Stimulated activated CD4-positive, alpha-beta T cell treated with anti-CD3 and anti-CD28 coated beads, Interleukin-2, amount 100 ng/mL, for 24 hours (primary cell): ENCODE results near the gene KNG1.

ENCODE experiments used
- DNase-seq, 2 donors: peaks; one replicate each; pipeline ENCODE4 v3.0.0-alpha.2; 2020

The KNG1 gene

DNA sequence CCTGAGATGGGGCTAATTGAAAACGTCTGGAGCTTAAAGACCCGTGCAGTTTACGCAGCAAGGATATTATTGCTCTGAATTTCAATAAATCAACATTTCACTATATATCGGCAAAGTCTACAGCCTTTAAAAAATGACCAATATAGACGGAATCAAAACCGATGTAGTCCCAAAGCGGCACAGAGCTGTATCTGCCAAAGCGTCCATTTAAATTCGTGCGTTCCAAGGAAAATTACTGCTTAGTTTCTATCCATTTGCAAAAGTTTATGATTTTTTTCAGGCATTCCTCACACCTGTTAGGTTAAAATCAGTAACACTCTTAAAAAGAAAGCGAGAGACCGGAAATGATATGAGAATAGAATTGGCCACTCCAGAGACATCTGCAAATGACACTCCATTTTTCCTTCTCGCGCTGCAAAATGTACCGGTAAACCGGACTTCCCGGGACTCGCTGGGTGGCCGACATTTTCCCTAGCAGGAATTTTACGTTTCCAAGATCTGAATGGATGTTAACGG lies 65.4 kb downstream of the KNG1 start:
- no peak for DNase-seq

GRCh38 chr3:186783058-186783730 lies 66.0 kb downstream of the KNG1 start, which contains the start of gene EIF4A2:
Gene EIF4A2 (plus strand): TSS chr3:186783577. CDS start chr3:186783611, 34 bp downstream.
- DNase-seq: peak; percentile 91 to 92

GRCh38 chr3:186783731-186784515 lies 66.8 kb downstream of the KNG1 start:
- peak; percentile 74 to 78 for DNase-seq

DNA sequence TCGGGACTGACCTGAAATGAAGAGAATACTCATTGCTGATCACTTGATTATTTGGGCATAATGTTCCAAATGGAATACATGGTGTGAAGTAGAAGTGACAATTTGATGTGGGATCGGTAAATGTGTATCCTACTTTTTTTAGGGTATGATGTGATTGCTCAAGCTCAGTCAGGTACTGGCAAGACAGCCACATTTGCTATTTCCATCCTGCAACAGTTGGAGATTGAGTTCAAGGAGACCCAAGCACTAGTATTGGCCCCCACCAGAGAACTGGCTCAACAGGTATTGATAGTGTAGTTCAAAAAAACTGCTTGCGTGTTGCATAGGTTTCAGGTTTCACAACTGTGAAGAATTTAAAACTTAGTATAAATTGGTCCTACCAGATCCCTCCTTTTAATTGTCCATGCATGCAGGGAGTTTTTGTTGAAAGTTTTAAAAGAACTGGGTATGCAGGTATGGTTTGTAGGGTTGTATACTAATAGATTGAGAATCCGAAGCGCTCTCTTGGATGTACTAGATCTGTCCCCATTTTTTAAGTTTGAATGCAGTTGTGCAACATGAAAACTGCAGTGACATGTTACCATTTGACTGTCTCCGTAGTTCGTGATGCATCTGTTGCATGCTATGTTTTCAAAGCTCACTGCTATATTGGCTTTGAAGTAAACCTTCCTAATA lies 67.8 kb downstream of the KNG1 start:
- DNase-seq: no peak

DNA sequence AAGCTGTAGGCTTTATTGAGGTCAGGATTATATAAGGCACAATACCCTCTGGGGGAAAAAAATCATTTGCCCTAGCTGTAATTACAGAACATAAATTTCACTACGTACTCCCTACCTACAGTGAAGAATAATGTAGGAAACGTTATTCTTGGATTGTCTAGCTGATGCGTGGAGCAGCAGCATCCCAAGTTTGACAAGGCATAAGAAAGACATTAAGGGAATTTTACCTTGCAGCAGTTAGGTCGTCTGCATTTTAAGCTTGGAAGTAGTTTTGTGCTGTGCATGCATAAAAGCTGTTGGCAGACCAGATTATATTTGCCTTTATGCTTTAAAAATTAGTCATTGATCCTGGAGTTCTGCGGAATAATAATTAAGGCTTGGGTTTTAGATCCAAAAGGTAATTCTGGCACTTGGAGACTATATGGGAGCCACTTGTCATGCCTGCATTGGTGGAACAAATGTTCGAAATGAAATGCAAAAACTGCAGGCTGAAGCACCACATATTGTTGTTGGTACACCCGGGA lies 68.4 kb downstream of the KNG1 start:
- no peak for DNase-seq

- no peak for DNase-seq
These were observed 69.8 kb downstream of the KNG1 start for GRCh38 chr3:186786922-186787321.

- DNase-seq: no peak
These were observed 70.7 kb downstream of the KNG1 start for GRCh38 chr3:186787642-186788481.

DNA sequence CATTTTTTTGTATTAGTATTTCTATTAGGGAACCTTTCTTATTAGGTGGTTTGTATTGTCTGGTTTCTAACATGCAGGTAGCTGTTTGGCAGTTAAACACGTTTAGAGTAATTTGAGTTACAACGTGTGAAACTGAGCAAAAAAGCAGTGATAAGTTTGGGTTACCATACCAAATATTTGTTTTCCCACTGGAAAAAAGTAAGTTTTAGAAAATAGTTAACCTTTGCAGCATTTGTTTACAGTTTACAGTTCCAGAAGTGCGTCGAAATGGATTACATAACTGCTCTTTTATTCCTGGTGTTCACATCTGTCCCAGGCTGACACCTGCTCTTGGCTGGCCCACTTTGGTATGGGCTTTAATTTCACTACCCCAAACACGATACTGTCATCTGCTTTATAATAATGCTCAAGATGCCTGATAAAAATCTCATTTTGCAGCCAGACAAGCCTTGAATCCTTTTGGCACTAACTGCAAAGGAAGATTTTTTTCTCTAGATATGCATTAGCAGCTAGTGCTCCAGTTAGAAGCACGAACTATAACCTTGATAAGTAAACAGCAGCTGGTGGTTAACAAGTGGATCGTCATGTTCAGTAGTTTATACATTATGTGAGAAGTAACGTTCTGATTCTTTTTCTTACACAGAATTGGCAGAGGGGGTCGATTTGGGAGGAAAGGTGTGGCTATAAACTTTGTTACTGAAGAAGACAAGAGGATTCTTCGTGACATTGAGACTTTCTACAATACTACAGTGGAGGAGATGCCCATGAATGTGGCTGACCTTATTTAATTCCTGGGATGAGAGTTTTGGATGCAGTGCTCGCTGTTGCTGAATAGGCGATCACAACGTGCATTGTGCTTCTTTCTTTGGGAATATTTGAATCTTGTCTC lies 71.6 kb downstream of the KNG1 start:
- no peak for DNase-seq

- no peak for DNase-seq
These were observed 72.5 kb downstream of the KNG1 start for GRCh38 chr3:186789554-186790260.

DNA sequence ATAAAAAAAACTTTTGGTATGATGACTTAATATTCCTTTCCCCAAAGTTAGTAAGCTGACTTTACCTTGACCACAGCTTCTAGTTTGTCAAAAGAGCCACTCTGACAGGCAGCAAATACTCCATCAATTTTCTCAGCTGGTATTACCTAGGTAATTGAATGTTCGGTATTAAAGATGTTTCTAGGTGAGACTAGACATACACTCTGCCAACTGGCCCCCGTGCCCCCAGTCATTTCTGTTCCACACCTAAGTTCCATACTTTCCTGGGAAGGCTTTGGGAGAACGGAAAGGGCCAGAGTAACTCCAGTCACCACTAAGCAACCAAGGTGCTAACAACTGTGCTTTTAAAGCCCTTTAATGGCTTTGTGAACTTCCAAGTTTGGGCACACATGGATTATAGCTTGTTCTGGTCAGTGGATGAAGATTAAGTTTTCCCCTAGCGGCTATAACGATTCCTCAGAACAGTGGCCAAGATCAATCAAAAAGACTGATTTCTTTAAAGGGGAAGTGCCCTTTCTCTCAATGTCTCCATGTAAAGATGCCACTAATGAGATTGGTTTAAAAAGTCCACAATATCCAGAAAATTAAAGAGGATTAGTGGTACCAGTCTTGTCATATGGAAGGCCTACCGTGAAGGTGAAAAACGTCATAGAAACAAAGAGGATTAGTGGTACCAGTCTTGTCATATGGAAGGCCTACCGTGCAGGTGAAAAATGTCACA lies 73.3 kb downstream of the KNG1 start:
- DNase-seq: peak in 1 of 2 donors; percentile 39
